Smooth muscle cell (in vitro differentiated cells): ENCODE data around the gene PCMT1. TPM values are rescaled to one million over a fixed set of nuclear protein-coding genes. Genes with fewer than 3 reads are reported as not detected.

Experiments
- DNase-seq: peaks from one replicate; lab custom pipeline; 2025; ENCODE audit not compliant: unreplicated experiment; lab: John Stamatoyannopoulos, UW
- H2AFZ ChIP-seq: fragments of 200-600 bp; sonication (generic); 2 replicates; pipeline ENCODE4 v1.6.0; 2016; ENCODE audit warnings: antibody characterized with exemption, low read depth, mild to moderate bottlenecking
- H3F3A ChIP-seq: fragments of 200-600 bp; sonication (generic); 2 replicates; pipeline ENCODE4 v1.6.0; 2017; ENCODE audit warnings: antibody characterized with exemption, low read depth
- H3K27ac ChIP-seq: fragments of 200-600 bp; sonication (generic); 2 replicates; pipeline ENCODE4 v1.5.1; 2016; ENCODE audit warnings: low read depth, mild to moderate bottlenecking
- H3K27me3 ChIP-seq: fragments of 200-600 bp; sonication (generic); 2 replicates; pipeline ENCODE4 v1.6.1; 2016; ENCODE audit warnings: low read depth, mild to moderate bottlenecking
- H3K36me3 ChIP-seq: fragments of 200-600 bp; sonication (generic); 2 replicates; pipeline ENCODE4 v1.5.1; 2016; ENCODE audit warnings: low read depth
- H3K4me1 ChIP-seq: fragments of 200-600 bp; sonication (generic); 2 replicates; pipeline ENCODE4 v1.5.1; 2016; ENCODE audit warnings: low read depth
- H3K4me2 ChIP-seq: fragments of 200-600 bp; sonication (generic); 2 replicates; pipeline ENCODE4 v1.6.0; 2016; ENCODE audit warnings: mild to moderate bottlenecking
- H3K4me3 ChIP-seq: fragments of 200-600 bp; sonication (generic); 2 replicates; pipeline ENCODE4 v1.5.1; 2016; ENCODE audit warnings: mild to moderate bottlenecking
- H3K79me2 ChIP-seq: fragments of 200-600 bp; sonication (generic); 2 replicates; pipeline ENCODE4 v1.6.0; 2016; ENCODE audit warnings: low read depth, mild to moderate bottlenecking
- H3K9ac ChIP-seq: fragments of 200-600 bp; sonication (generic); 2 replicates; pipeline ENCODE4 v1.6.0; 2016; ENCODE audit warnings: low read depth
- H3K9me3 ChIP-seq: fragments of 200-600 bp; sonication (generic); replicated peaks from 2 replicates; pipeline ENCODE4 v1.5.1; 2016; ENCODE audit warnings: low read depth
- H4K20me1 ChIP-seq: fragments of 200-600 bp; sonication (generic); 2 replicates; pipeline ENCODE4 v1.6.0; 2016; ENCODE audit warnings: low read depth
- WGBS: methylation state at CpG from one replicate; pipeline ENCODE4 v1.1.7; 2016; ENCODE audit warnings: low lambda C conversion rate; 5-methylcytosine and 5-hydroxymethylcytosine counted together
- polyA plus RNA-seq: library from polyadenylated mRNA; unstranded; fragments of >200 nt; fragmentation: Nextera tagmentation; extraction: Ambion mirVana; gene quantifications from 2 replicates; pipeline ENCODE4 v1.2.1, GENCODE V29; 2016
- total RNA-seq: library from RNA; depleted of rRNA; stranded (reverse); fragments of >200 nt; gene quantifications from 2 replicates; pipeline ENCODE4 v1.2.3, GENCODE V29; 2014
- TF ChIP-seq, protein P1 (sequence below): fragments of 200-600 bp; sonication (generic); IDR thresholded peaks from 2 replicates; pipeline ENCODE4 v1.5.1; 2017; ENCODE audit warnings: borderline replicate concordance, mild to moderate bottlenecking, antibody characterized with exemption; ENCODE audit not compliant: insufficient read depth, poor library complexity, severe bottlenecking

PCMT1 gene
- total and polyA plus RNA-seq, 2 experiments from 2014 or later = 97.9 to 139 TPM

DNA sequence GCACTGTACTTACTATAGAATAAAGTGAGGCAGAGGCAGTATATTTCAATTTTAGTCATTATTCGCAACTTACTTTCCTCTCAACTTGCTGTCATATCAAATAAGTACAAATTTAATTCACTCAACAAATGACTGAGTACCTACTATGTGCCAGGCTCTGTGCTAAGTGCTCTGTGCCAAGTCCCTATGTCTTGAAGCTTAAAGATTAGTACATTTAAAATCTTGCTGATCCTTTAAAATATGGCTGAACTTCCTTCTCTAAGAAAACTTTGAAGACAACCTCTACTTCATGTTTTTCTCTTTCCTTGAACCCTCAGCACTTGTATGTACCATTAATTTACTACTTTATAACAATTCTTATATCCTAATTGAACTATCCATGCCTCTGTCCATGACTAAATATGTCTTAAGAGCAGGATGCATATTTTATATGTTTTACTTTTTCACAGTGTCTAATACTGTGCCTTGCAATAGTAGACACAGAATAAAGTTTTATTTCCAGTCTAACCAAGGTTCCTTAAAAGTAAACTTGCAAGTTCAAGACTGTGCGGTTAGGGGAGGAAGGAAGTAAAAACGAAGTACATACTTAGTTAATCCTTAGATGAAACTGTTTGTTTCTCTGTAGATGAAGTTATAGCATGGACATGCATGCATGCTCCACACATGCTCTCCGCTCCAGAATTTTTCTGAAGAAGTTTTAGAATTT, 21.6 kb upstream of the PCMT1 start:
- 58% methylated on average over 4 of the region's 4 CpGs for WGBS
- no peak for DNase-seq

DNA sequence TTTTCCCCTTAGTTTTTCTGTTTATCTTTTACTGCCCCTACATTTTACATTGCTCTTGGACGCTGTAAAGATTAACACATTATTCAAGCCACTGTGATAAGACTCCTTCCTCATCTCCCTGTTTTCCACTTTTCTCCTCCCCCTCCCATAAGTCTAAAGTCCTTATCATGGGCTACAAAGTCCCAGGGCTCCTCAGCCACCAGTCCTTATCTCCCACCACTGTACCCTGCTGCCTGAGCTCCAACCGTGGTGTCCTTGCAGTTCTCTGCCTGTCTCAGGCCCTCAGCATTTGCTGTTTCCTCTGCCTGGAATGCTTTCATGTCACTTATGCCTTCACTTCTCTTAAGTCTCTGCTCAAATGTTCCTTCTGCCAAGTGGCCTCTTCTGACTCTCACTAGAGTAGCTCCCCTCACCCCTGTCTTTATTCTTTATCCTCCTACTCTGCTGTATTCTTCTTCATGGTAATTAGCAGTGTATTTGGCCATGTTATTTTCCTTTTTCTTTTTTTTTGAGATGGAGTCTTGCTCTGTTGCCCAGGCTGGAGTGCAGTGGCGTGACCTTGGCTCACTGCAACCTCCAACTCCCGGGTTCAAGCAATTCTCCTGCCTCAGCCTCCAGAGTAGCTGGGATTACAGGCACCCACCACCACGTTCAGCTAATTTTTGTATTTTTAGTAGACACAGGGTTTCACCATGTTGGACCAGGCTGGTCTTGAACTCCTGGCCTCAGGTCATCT, 20.9 kb upstream of the PCMT1 start:
- Histone ChIP-seq H3K9me3 (no peaks in the 10 kb centered on the region), H3K4me2 (no peak overlapping the region), H3F3A (peaks cover 15% of the 10 kb centered on the region), H3K36me3 (peaks cover 6% of the 10 kb centered on the region), H3K27me3 (no peaks in the 10 kb centered on the region), H4K20me1 (no peaks in the 10 kb centered on the region), H3K27ac (no peak overlapping the region), H3K4me1 (no peaks in the 10 kb centered on the region), H2AFZ (no peak overlapping the region), H3K9ac (no peak overlapping the region), H3K79me2 (no peaks in the 10 kb centered on the region), H3K4me3 (no peak overlapping the region)
- no peak for DNase-seq
- TF ChIP-seq, protein P1, sequence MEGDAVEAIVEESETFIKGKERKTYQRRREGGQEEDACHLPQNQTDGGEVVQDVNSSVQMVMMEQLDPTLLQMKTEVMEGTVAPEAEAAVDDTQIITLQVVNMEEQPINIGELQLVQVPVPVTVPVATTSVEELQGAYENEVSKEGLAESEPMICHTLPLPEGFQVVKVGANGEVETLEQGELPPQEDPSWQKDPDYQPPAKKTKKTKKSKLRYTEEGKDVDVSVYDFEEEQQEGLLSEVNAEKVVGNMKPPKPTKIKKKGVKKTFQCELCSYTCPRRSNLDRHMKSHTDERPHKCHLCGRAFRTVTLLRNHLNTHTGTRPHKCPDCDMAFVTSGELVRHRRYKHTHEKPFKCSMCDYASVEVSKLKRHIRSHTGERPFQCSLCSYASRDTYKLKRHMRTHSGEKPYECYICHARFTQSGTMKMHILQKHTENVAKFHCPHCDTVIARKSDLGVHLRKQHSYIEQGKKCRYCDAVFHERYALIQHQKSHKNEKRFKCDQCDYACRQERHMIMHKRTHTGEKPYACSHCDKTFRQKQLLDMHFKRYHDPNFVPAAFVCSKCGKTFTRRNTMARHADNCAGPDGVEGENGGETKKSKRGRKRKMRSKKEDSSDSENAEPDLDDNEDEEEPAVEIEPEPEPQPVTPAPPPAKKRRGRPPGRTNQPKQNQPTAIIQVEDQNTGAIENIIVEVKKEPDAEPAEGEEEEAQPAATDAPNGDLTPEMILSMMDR = no peak
- 62% methylated on average over 5 of the region's 5 CpGs for WGBS

More for the DNA sequence above, 21.6 kb upstream of the PCMT1 start:
- H3K9me3 ChIP-seq = no peaks in the 10 kb centered on the region
- H3K4me2 ChIP-seq = no peak overlapping the region
- H3K4me3 ChIP-seq = no peak overlapping the region
- no peaks in the 10 kb centered on the region for H3K27me3 ChIP-seq
- no peaks in the 10 kb centered on the region for H3K4me1 ChIP-seq
- TF ChIP-seq, protein P1 = no peak
- peaks cover 15% of the 10 kb centered on the region for H3F3A ChIP-seq
- H2AFZ ChIP-seq = no peak overlapping the region
- H3K27ac ChIP-seq = no peak overlapping the region
- H3K79me2 ChIP-seq = no peaks in the 10 kb centered on the region
- no peak overlapping the region for H3K9ac ChIP-seq
- no peaks in the 10 kb centered on the region for H4K20me1 ChIP-seq
- peaks cover 5% of the 10 kb centered on the region for H3K36me3 ChIP-seq

DNA sequence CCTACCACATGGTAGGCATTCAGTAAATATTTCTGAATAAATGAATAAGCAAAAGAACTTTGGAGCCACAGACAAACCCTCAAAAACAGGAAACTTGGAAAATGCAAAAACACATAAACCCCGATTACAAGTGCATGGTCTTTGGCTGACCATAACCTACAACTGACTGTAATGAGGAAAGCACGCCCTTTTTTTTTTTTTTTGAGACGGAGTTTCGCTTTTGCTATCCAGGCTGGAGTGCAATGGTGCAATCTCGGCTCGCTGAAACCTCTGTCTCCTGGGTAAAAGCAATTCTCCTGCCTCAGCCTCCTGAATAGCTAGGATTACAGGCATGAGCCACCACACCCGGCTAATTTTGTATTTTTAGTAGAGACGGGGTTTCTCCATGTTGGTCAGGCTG, 19.7 kb upstream of the PCMT1 start:
- WGBS = 97% methylated on average over 8 of the region's 8 CpGs
- TF ChIP-seq, protein P1 = no peak
- H3K27ac ChIP-seq = no peak overlapping the region

More for the DNA sequence above, 19.7 kb upstream of the PCMT1 start:
- H3K4me3 ChIP-seq = no peak overlapping the region
- H3K79me2 ChIP-seq = no peaks in the 10 kb centered on the region
- no peak overlapping the region for H3K4me2 ChIP-seq
- H3F3A ChIP-seq = peaks cover 15% of the 10 kb centered on the region
- no peaks in the 10 kb centered on the region for H3K9me3 ChIP-seq
- H3K4me1 ChIP-seq = no peaks in the 10 kb centered on the region
- peaks cover 8% of the 10 kb centered on the region for H3K36me3 ChIP-seq
- H4K20me1 ChIP-seq = no peaks in the 10 kb centered on the region
- H3K27me3 ChIP-seq = no peaks in the 10 kb centered on the region
- no peak overlapping the region for H2AFZ ChIP-seq
- no peak overlapping the region for H3K9ac ChIP-seq
- no peak for DNase-seq
